Tongue (tissue), 2 donors: ENCODE measurements around the gene BMP8B. TPM values are rescaled to one million over a fixed set of nuclear protein-coding genes. Genes with fewer than 3 reads are reported as not detected.
"Not testable (repeated sequence)": the region's sequence is repeated elsewhere in the genome, so short reads cannot be mapped to it uniquely, and the experiment has no call there.

Experiments
- DNase-seq: peaks from one replicate; pipeline ENCODE4 v3.0.0-alpha.2; 2015
- total RNA-seq: library from RNA; depleted of rRNA; stranded (reverse); fragments of >200 nt; gene quantifications from one replicate; pipeline ENCODE4 v1.2.3, GENCODE V29; 2014

Gene BMP8B
- 2.7 TPM for total RNA-seq

- peak; percentile 41 for DNase-seq
These were observed at the start of gene BMP8B for GRCh38 chr1:39788758-39789570. Gene BMP8B, minus strand, starts transcription at chr1:39788865. Its CDS starts 380 bp downstream, at chr1:39788485.

- no peak for DNase-seq
These were observed 48.0 kb upstream of the BMP8B start for GRCh38 chr1:39836595-39837110.

GRCh38 chr1:39835935-39836594 is 47.4 kb upstream of the BMP8B start:
- DNase-seq = no peak

- no peak for DNase-seq
These were observed 46.4 kb upstream of the BMP8B start for GRCh38 chr1:39835110-39835509.

- no peak for DNase-seq
These were observed 45.1 kb upstream of the BMP8B start for GRCh38 chr1:39833621-39834385.

GRCh38 chr1:39833121-39833520 is 44.5 kb upstream of the BMP8B start:
- DNase-seq = no peak

- no peak for DNase-seq
These were observed 43.6 kb upstream of the BMP8B start for GRCh38 chr1:39832294-39832693.

- DNase-seq = no peak
These were observed 41.3 kb upstream of the BMP8B start for GRCh38 chr1:39829791-39830533.

GRCh38 chr1:39828734-39829133 is 40.1 kb upstream of the BMP8B start:
- DNase-seq = no peak

- not testable (repeated sequence) for DNase-seq
These were observed 39.6 kb upstream of the BMP8B start for GRCh38 chr1:39828255-39828654.

- DNase-seq = no peak
These were observed 38.5 kb upstream of the BMP8B start for GRCh38 chr1:39827201-39827600.

GRCh38 chr1:39826583-39826982 is 37.9 kb upstream of the BMP8B start:
- DNase-seq = no peak

- no peak for DNase-seq
These were observed 36.8 kb upstream of the BMP8B start for GRCh38 chr1:39825432-39825941.

GRCh38 chr1:39823450-39823849 is 34.8 kb upstream of the BMP8B start:
- not testable (repeated sequence) for DNase-seq

GRCh38 chr1:39822146-39822545 is 33.5 kb upstream of the BMP8B start:
- DNase-seq = no peak

GRCh38 chr1:39819091-39819812 is 30.6 kb upstream of the BMP8B start:
- no peak for DNase-seq

- DNase-seq = no peak
These were observed 29.8 kb upstream of the BMP8B start for GRCh38 chr1:39818482-39818881.

GRCh38 chr1:39817091-39817932 is 28.6 kb upstream of the BMP8B start:
- peak; percentile 21 for DNase-seq

- DNase-seq = peak; percentile 87
These were observed 27.9 kb upstream of the BMP8B start for GRCh38 chr1:39816415-39817090.
